Medulla oblongata (tissue), 1 donor: ENCODE measurements around the gene CTSD.

Source experiments
- DNase-seq: peaks from one replicate; pipeline ENCODE4 v3.0.0-alpha.2; 2015; ENCODE audit errors: extremely low spot score

Gene CTSD

GRCh38 chr11:1755692-1756561 is 7.8 kb downstream of the CTSD start:
- no peak for DNase-seq

DNA sequence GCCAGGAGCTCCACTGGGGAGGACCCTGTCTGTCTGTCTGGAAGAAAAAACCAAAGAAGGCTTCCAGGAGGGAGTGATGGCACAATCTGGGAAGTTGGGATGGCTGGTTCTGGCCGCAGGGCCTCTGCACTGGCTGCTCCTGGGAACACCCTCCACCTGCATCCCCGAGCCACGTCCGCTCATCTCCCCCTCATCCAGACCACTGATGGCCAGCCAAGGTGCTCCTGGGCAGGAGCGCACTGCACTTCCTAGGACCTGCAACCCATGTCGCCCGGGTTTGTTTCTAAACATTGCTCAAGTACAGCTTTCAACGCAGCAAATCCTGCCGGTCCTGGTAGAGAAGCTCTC is 8.4 kb downstream of the CTSD start:
- DNase-seq = no peak

- DNase-seq = no peak
Measured at GRCh38 chr11:1754376-1755150, 9.2 kb downstream of the CTSD start.

DNA sequence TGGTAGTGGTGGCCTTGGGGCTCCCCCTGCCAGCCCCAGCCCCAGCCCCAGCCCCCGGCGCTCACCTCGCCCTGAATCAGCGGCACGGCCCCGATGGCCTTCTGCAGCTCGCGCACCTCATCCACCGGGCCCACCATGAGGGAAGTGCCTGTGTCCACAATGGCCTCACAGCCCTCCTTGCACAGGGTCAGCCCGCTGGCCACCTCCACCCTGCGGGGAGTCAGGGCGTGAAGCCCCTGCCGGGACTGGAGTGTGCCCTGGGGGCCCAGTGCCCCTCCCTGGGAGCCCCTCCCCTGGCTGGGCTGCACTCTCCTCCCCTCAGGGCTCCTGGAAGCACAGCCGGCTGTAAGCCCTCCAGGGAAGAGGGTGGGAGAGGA is 9.8 kb downstream of the CTSD start:
- DNase-seq = no peak

GRCh38 chr11:1753229-1753928 is 10.3 kb downstream of the CTSD start:
- no peak for DNase-seq

DNA sequence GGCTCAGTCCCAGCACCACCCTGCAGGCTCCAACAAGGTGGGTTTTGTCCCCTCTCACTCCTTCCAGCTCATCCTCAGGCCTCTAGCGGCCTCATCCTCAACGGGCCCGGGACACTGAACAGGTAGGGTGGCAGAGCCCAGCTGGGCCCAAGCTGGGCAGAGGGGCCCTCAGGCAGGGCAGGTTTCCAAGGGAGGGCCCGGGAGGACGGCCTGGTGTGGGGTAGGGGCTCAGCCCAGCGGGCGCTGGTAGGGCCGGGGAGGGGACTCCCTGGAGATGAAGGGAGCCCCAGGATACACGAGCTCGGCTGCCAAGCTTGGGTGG is 10.9 kb downstream of the CTSD start:
- DNase-seq = no peak

DNA sequence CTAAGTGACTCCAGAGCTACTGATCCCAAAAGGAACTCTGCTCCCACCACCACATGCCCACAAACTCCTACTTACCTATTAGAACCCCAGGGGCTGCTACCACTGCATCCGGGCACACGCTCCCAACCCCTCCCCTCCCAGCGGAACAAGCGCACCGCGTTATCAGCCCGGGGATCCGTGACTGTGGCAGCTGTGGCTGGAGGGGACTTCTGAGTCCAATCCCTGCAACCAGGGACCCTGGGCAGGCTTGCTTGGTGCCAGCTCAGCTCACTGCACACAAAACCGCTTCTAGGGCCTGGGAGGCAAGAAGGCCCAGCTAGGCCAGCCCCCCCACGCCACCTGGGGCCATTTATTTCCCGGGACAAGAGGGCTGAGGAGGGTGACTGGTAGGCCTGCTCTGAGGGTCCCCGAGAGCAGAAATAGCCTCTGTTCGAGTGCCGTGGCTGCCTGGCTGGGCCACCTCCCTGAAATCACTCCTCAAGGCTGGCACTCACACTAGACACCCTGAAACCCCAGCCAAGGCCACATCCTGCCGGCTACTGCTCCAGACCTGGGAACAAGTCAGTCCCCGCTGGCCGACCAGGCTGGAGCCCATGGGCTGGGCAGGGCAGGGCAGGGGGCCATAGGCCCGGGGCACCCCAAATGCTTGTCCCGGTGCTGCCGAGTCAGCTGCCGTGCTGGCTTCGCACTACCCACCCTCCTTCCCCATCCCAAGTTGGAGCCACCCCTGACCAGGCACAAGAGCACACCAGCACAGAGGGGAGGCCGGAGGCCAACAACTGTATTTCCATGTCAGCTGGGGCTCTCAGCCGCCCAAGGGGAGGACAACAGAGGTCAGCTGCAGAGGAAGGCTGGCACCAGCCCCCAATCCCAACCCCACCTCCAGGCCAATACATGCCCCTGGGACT is 11.5 kb downstream of the CTSD start:
- no peak for DNase-seq

DNA sequence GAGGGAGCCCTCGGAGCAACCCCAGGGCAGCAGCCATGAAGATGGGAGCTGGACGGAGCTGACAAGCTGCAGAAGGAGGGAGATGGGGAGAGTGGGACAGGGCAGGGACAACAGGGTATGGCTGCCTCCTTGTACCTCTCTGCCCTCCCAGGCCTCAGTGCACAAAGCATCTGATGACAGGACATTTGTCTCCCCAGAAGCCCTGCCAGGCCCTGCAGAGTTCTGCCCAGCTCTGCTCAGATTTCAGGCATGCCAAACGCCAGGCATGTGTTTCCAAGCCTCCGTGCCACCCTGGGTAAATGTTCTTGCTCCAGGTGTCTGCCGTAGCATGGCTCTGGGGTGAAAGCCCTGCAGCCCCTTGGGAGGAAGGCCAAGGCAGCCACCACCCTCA is 12.2 kb downstream of the CTSD start:
- DNase-seq = peak; percentile 57

GRCh38 chr11:1750840-1751530 is 12.7 kb downstream of the CTSD start:
- peak; percentile 62 for DNase-seq

GRCh38 chr11:1750481-1750839 is 13.3 kb downstream of the CTSD start, which contains the start of gene IFITM10:
IFITM10 (minus strand) TSS chr11:1750595; CDS start chr11:1750442, 153 bp downstream.
- DNase-seq = peak; percentile 66

DNA sequence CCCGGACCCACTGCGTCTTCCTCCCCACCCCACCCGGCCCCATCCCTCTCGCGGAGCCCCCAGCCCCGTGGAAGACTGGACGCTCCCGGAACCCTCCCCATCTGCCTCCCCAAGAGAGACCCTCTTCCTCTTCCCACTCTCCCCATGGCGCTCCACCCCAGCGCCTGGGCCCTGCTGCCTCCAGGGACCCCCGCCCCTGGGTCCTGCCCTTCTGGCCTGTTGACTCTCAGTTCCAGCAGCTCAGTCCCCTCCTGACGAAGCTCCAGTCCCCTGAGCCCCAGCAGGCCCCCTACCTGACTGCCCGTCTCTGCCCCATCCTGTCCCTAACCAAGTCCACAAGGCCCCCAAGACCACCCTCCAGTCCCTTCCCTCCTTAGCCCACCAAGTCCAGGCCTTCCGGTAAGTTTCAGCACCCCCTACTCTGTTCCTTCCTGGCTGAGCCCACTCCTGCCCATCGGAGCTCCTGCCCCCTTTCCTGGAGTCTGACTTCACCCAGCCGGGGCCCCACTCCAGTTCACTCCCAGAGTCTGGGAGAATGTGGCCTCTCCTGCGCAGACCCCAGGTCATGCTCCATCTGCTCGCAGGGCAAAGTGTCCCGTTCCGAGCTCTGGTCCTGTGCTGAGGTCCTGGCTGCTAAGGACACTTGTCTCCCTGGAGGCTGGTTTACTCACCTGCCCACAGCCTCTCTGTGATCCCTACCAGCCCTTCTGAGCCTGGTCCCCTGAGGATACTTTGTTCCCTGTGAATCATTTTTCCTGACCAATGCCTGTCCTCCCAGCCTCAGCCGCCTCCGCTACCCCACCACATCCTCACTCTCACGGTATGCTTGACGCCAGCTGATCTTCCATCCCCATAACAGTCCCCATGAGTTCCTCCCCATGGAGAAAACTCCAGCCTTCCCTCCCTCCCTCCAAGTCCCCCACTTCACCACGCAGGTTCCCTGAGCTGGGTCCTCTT is 14.1 kb downstream of the CTSD start:
- no peak for DNase-seq

- no peak for DNase-seq
Measured at GRCh38 chr11:1748636-1749394, 14.9 kb downstream of the CTSD start.

DNA sequence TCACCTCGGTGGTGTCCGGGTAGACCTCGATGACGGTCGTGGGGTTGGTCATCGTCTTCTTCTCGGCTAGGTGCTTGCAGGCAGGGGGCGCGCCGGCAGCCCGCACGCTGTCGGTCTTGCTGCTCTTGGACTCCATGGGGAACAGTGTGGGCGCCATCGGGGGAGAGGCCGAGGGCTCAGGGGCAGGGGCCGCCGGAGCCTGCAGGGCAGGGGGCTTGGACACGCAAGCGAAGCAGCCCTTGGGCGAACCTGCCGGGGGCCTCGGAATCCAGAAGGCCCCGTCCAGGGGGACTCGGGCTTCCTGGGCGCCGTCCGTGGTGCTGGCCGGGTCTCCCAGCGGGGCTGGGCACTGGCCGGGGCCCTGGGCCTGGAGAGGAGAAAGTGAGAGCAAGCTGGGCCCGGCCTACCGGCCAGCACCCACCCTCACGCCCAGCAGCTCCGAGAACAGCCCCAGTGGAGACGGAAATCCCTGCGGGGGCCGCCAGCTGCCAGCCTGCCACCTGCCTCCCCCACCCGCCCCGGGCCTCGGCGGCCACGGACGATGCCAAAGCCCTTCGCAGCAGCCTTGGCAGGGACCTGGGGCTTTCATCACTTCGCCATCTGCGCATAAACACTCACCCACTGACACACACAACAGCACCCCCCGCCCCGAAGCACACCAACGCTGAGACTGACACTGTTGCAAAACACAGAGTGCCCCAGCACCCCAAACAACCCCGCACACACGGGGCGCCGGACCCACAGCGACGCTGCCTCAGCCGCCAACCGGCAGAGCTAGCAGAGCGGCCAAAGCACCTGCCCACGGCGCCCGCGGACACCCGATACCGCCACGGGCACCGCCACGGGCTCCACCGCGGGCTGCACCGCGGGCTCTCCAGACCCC is 15.7 kb downstream of the CTSD start:
- peak; percentile 32 for DNase-seq

- DNase-seq = no peak
Measured at GRCh38 chr11:1746956-1747752, 16.6 kb downstream of the CTSD start.

DNA sequence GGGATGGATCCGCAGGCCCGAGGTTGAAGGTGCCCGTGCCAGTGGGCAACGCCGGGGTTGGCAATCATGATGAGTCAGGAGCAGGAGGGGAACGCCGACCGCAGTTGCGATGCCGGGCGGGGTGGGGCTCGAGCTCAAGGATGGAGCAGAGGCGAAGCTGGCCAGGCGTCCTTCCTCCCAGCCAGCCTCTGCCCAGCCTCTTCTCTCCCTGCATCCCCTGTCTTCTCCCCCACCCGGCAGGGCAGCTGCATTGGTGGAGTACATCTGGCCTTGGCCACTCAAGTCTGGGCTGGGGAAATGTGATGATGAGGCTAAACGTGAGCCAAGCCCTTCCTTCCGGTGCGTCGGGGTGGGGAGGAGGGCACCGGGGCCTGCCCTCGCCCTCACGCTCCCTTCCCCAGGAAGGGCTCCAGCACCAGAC is 17.2 kb downstream of the CTSD start:
- DNase-seq = no peak

DNA sequence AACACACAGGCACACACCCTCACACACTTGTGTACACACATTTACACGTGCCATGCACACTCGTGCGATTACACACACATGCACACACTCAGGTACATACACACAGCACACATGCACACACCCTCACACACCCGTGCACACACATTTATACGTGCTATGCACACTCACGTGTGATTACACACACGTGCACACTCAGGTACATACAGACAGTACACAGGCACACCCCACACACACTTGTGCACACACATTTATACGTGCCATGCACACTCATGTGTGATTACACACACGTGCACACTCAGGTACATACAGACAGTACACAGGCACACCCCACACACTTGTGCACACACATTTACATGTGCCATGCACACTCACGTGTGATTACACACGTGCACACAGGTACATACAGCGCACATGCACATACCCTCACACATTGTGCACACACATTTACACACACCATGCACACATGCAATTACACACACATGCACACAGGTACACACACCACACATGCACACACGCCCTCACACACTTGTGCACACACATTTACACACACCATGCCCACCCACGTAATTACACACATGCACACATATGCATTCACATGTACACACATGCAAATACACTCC is 17.9 kb downstream of the CTSD start:
- DNase-seq = no peak
